Nasal cavity respiratory epithelium epithelial cell of viscerocranial mucosa (primary cell): ENCODE results near the gene ADAP1. TPM values are rescaled to one million over a fixed set of nuclear protein-coding genes. Genes with fewer than 3 reads are reported as not detected.

ENCODE experiments used
- total RNA-seq: library from RNA; depleted of rRNA; stranded (reverse); fragments of >200 nt; gene quantifications from 2 replicates; pipeline ENCODE4 v1.2.3, GENCODE V29; 2014

Gene ADAP1, protein sequence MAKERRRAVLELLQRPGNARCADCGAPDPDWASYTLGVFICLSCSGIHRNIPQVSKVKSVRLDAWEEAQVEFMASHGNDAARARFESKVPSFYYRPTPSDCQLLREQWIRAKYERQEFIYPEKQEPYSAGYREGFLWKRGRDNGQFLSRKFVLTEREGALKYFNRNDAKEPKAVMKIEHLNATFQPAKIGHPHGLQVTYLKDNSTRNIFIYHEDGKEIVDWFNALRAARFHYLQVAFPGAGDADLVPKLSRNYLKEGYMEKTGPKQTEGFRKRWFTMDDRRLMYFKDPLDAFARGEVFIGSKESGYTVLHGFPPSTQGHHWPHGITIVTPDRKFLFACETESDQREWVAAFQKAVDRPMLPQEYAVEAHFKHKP
- total RNA-seq = 9.9 and 43.6 TPM in 2 replicates

DNA sequence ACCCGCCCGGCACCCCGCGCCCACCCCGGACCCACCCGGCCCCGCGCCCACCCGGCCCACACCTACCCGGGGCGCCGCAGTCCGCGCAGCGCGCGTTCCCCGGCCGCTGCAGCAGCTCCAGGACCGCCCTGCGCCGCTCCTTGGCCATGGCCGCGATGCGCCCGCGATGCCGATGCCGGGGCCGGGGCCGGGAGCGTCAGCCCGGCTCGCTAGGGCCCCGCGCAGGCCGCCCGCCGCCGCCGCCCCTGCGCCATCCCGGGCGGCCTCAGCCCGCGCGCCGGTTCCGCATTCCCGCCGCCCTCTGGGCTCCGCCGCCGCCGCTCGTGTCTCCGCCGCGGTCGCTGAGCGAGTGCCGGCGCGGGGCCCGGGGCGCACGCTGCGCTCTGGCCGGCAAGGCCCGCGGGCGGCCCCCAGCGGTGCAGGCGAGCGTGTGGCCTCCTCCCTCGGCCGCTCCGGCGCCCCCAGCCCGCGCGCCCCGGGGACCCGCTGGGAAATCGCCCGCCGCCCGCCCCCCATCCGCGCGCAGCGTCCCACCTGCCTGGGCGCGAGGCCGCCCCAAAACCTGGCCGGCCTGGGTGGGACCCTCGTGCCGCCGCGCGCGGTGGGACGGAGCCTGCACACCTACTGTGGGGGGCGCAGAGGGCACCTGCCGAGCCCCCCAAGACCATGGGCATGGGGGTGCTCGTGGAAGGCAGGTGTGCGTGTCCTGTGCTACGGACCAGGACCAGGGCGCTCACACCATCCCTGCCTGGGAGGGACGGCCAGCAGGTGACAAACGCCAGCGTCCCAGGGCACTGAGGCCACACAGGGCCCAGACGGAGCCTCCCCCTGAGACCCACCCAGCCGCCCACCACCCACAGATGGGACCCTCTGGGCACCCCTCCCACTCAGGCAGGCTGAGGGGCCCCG is at the start of gene ADAP1:
Gene ADAP1 (minus strand): TSS at position 351 of the 909 bp plus-strand sequence. CDS start 203 bp downstream, at position 148.

DNA sequence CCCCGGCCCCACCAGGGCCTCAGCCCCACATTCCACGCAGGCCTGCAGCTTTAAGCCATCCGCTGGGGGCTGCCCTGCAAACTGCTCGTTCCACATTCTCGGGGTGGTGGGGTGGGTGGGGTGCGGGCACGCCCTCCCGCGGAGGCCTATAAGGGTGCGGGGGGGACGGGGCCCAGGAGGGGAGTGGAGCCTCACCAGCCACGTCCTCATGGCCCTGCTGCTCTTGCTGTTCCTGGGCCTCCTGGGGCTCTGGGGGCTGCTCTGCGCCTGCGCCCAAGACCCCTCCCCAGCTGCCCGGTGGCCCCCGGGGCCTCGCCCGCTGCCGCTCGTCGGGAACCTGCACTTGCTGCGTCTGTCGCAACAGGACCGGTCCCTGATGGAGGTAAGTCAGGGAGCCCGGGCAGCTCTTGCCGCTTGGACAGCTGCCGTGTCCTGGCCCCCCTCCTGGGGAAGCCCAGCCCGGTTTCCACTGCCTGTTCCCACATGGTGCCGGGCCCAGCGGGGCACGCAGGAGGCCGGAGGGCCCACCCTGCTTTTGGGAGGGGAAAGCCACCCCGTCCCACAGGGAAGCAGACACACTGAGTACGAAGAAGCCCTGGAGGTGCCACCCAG is 28.6 kb upstream of the ADAP1 start, which contains the start of gene CYP2W1:
Gene CYP2W1 (plus strand): TSS at position 178 of the 612 bp plus-strand sequence. CDS start 31 bp downstream, at position 209.

DNA sequence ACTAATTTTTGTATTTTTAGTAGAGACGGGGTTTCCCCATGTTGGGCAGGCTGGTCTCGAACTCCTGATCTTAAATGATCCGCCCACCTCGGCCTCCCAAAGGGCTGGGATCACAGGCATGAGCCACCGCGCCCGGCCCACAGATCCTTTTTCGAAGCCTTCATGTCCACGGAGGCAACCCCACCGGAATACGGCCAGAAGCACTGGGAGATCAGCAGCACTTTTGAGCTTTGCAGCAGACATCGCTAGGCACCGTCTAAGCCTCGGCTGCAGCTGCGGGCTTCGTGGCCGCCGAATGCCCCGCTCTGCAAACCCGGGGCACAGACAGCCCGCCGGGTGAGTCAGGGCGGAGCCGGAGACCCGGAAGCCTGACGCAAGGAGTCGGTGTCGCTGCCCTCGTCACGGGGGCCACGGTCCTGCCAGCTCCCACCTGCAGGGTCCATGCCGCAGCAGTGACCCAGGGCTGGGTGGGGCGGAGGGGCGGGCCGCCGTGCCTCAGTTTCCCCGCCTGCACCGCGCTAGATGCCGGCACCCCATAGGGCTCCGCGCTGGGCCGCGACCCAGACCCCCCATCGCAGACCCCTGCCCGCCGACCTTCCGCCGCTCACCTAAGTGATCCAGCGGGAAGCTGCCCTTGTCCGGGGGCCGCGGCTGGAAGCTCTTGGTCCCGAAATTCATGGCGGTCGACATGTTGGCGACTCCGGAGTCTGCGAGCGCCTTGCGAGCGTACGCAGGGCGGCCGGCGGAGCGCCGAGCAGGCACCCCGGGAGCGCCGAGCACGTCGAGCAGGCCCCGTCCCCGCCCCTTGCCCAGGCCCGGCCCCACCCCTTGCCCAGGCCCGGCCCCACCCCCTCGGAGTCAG is 20.6 kb upstream of the ADAP1 start, which contains the start of gene COX19:
Gene COX19 (minus strand): TSS at position 730 of the 862 bp plus-strand sequence. CDS start 40 bp downstream, at position 690.

DNA sequence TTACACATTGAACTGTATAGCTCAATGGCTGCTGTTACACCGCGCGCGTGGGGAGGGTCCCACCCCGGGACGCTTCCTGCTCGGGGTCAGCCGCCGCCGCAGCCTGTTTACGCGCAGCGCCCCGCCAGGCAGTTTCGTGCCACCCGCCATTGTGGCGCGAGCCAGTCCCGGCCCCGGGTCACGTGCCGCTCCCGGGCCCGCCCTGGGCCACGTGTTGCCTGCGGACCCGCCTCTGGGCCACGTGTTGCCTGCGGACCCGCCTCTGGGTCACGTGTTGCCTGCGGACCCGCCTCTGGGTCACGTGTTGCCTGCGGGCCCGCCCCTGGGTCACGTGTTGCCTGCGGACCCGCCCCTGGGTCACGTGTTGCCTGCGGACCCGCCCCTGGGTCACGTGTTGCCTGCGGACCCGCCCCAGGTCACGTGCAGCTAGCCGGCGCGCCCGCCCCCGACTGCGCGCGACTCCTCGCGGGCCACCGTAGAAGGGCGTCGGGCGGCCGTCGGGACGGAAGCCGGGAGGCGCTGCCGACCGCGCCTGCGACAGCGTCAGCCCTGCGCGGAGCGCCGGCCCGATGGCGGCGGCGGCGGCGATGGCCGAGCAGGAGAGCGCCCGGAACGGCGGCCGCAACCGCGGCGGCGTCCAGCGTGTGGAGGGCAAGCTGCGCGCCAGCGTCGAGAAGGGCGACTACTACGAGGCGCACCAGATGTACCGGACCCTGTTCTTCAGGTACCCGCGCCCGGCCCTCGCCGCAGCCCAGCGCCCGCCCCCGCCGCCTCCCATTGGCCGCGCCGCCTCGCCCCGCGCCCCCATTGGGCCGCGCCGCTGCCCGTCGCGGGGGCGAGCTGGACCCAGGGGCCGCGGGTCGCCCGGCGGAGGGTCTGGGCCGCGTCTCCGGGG is 78.2 kb downstream of the ADAP1 start, which contains the start of gene GET4:
Gene GET4 (plus strand): TSS at position 478 of the 895 bp plus-strand sequence. CDS start 92 bp downstream, at position 570.

Other genes with a start within 250 kb of the ADAP1 start
- 8.9 and 36.7 TPM in 2 replicates for gene DNAAF5, start 228.0 kb downstream of the ADAP1 start, total RNA-seq
- 6.2 and 13.6 TPM in 2 replicates for gene PRKAR1B, start 227.4 kb downstream of the ADAP1 start, total RNA-seq
- gene SUN1, start 122.2 kb downstream of the ADAP1 start, total RNA-seq = 127 and 239 TPM in 2 replicates
- 36.4 and 44.1 TPM in 2 replicates for gene GET4, start 78.1 kb downstream of the ADAP1 start, total RNA-seq
- gene COX19, start 20.9 kb upstream of the ADAP1 start, total RNA-seq = 15.7 and 25.7 TPM in 2 replicates
- 0.21 and 0.34 TPM in 2 replicates for gene CYP2W1, start 28.5 kb upstream of the ADAP1 start, total RNA-seq
- gene GPR146, start 89.9 kb upstream of the ADAP1 start, total RNA-seq = 0.68 and 1.2 TPM in 2 replicates
- gene GPER1, start 133.4 kb upstream of the ADAP1 start, total RNA-seq = under 0.01 and 0.21 TPM in 2 replicates
- 27.8 and 62.2 TPM in 2 replicates for gene ZFAND2A, start 205.5 kb upstream of the ADAP1 start, total RNA-seq